ENCODE data around the gene N4BP2L2.

DNA sequence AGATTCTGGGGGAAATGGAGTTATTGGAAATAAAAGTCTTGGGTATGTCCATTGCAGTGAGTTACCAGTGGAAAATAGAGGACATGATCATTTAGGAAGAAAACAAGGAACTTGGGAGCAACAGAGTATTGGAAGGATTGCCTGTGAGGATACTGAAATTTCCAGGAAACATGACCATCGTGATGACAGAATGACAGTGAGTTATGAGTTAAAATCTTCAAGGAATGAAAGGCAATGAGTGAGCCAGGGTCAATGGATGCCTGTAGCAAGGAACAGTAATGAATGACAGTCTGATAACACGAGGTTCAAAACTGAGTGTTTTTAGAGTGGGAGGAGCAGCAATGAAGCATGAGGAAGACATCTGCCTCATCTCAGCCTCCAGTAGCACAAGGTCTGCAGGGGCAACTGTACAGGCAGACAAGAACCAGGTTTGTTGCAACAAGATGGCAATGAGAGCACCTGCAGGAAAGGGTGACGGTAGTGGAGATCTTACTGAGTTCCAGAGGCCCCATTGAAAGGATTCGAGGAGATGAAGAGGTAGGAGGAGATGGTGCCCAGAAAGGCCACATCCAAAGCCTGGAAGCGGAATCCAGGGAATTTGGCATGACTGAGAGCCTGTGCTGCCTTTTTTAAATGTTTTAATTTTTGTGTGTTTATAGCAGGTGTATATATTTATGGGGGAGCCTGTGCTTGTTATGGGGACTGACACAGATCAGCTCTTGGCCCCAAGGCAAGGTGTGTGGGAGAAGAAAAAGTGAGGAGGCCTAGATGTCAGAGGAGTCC is 154.6 kb downstream of the N4BP2L2 start:
- no peak for TF ChIP-seq EZH2 (IDR thresholded peaks at IDR 0.05; ENCODE audit: borderline replicate concordance, low read depth, low read length, severe bottlenecking)
- TF ChIP-seq CTCF (IDR thresholded peaks at IDR 0.05; ENCODE audit: borderline replicate concordance, extremely low read depth, low read length, poor library complexity, severe bottlenecking), result no peak
